Activated T-helper 1 cell treated with anti-CD3 and anti-CD28 coated beads, Interleukin-12 subunit alpha, Interleukin-12 subunit beta, Interleukin-2, Interleukin-4 antibody, amounts not matched to agents 30 ng/mL and 10 ng/mL and 1 ng/mL, durations not matched to agents 14 hours and 24 hours and 36 hours (primary cell): Measurements from ENCODE around the gene AMFR. TPM values are rescaled to one million over a fixed set of nuclear protein-coding genes. Genes with fewer than 3 reads are reported as not detected.

Experiments used
- DNase-seq: peaks from one replicate; pipeline ENCODE4 v3.0.0; 2021; ENCODE audit warnings: low spot score
- H3K27ac Mint-ChIP-seq: one replicate; pipeline ENCODE4 v1.8.0; 2021; ENCODE audit warnings: mild to moderate bottlenecking, mixed read lengths
- H3K27me3 Mint-ChIP-seq: one replicate; pipeline ENCODE4 v1.8.0; 2022; ENCODE audit warnings: mild to moderate bottlenecking, moderate library complexity, mixed read lengths; ENCODE audit not compliant: insufficient read depth
- H3K36me3 Mint-ChIP-seq: one replicate; pipeline ENCODE4 v1.8.0; 2021; ENCODE audit warnings: low read depth, mixed read lengths
- H3K4me1 Mint-ChIP-seq: one replicate; pipeline ENCODE4 v1.8.0; 2021; ENCODE audit warnings: low read depth, mixed read lengths
- H3K4me3 Mint-ChIP-seq: one replicate; pipeline ENCODE4 v1.8.0; 2021; ENCODE audit warnings: mild to moderate bottlenecking, moderate library complexity, mixed read lengths
- H3K9me3 Mint-ChIP-seq: one replicate; pipeline ENCODE4 v1.8.0; 2021; ENCODE audit warnings: mixed read lengths
- intact Hi-C: fragments of 100-400 bp; cut with micrococcal nuclease; formaldehyde crosslinking; loops from one replicate; pipeline ENCODE4 v1.15.1; 2024
- total RNA-seq: library from RNA; stranded (reverse); gene quantifications from 2 replicates; pipeline ENCODE4 v1.2.3, GENCODE V29; 2022

Gene AMFR
- total RNA-seq, 1 donor from 2014 or later: 57.2 TPM

GRCh38 chr16:56334761-56335160 lies 90.6 kb downstream of the AMFR start:
- no peak overlapping the region for H3K27ac Mint-ChIP-seq
- no peaks in the 10 kb centered on the region for H3K4me1 Mint-ChIP-seq
- H3K9me3 Mint-ChIP-seq: no peaks in the 10 kb centered on the region
- intact Hi-C loops: no loop called here
- DNase-seq: no peak
- H3K4me3 Mint-ChIP-seq: no peak overlapping the region
- no peaks in the 10 kb centered on the region for H3K36me3 Mint-ChIP-seq
- H3K27me3 Mint-ChIP-seq: no peaks in the 10 kb centered on the region

DNA sequence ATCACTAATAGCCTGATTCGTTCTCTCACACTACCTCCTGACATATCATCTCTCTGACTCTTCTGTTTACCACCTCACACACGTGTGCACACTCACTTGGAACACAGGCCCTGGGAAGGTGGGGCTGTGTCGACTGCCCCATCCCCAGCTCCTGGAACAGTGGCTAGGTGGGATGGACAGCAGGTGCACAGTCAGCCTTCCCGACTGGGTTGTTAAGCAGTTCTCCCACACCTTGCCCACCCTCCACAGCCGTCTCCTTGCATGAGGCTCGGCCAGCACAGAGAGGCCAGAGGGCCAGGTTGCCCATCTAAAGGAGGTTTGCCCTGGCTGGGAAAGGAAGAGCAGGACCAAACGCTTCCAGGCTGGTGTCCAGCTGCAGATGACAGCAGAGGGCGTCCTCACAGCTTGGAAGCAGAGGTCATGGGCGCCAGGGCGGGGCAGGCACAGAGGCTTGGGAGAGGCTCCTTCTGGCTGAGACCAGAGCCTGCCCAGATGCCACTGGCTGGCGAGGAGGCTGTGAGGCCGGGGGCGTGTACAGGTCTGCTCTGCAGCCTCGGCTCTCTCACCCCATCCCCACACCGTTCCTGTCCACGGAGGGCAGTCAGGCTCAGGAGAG lies 92.8 kb downstream of the AMFR start:
- intact Hi-C loops: no loop called here
- H3K27me3 Mint-ChIP-seq: no peaks in the 10 kb centered on the region
- no peaks in the 10 kb centered on the region for H3K4me1 Mint-ChIP-seq

DNA sequence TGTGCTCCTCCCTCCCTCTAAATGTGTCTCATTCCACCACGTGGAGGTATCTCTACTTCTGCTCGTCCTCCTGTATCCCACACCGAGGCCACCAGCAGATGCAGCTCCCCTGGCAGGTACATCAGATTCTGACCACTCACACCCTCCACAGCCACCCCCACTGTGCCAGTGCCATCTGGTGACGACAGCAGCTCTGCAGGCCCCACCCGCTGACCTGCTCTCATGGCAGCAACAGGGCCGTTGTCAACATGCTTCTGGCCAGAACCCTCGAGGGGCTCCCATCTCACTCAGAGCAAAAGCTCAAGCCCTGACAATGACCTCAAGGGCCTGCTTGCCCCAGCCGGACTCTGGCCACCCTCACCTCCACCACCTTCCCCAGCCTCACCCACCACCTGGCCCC lies 93.4 kb downstream of the AMFR start:
- Mint-ChIP-seq H3K4me1 (no peaks in the 10 kb centered on the region), H3K9me3 (no peaks in the 10 kb centered on the region), H3K36me3 (no peaks in the 10 kb centered on the region), H3K4me3 (no peak overlapping the region), H3K27ac (no peak overlapping the region), H3K27me3 (no peaks in the 10 kb centered on the region)
- intact Hi-C loops: no loop called here
- no peak for DNase-seq

More for the DNA sequence above, 92.8 kb downstream of the AMFR start:
- no peak for DNase-seq
- no peaks in the 10 kb centered on the region for H3K36me3 Mint-ChIP-seq
- no peak overlapping the region for H3K4me3 Mint-ChIP-seq
- H3K27ac Mint-ChIP-seq: no peak overlapping the region
- no peaks in the 10 kb centered on the region for H3K9me3 Mint-ChIP-seq

DNA sequence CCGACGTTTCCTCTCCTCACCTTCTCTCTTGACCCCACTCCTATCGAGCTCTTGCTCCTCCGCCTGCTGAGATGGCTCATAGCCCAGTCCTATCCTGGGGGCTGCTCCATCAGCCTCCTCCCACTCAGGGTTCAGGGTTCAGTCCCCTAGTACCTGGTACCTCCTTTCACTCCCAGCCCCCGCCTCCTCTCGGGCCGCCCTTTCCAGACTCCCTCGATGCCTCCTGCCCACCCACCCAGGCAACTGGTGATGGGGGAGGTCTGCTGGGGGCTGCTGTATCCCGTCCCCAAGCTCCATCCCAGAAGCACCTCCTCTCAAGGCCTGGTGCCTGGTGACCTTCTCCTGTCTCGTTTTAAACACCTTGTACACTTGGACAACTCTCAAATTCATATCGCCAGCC lies 93.9 kb downstream of the AMFR start:
- Mint-ChIP-seq H3K4me1 (no peaks in the 10 kb centered on the region), H3K27ac (no peak overlapping the region), H3K4me3 (no peak overlapping the region), H3K9me3 (no peaks in the 10 kb centered on the region), H3K27me3 (no peaks in the 10 kb centered on the region), H3K36me3 (no peaks in the 10 kb centered on the region)
- intact Hi-C loops: no loop called here
- DNase-seq: no peak

DNA sequence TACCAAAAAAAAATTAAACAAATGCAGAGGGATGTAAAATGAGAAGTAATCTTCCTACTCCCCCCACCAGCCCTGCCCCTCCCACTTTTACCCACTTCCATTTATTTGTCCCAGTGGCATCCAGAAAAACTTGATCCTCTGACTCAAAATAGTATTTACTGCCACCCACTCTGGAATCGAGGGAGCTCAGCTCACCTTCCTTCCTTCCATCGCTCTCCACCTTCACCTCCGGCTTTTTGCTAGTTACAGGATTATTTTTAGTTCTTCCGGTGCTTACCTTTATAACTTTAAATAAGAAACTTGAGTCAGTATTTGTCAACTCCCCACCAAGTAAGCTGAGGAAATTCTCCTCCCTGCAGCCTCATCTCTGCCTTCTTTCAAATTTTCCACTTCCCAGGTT lies 94.9 kb downstream of the AMFR start:
- H3K4me1 Mint-ChIP-seq: no peaks in the 10 kb centered on the region
- no peaks in the 10 kb centered on the region for H3K27me3 Mint-ChIP-seq
- H3K36me3 Mint-ChIP-seq: no peaks in the 10 kb centered on the region
- no peak overlapping the region for H3K4me3 Mint-ChIP-seq
- no peak for DNase-seq
- intact Hi-C loops: no loop called here
- no peak overlapping the region for H3K27ac Mint-ChIP-seq
- H3K9me3 Mint-ChIP-seq: no peaks in the 10 kb centered on the region

DNA sequence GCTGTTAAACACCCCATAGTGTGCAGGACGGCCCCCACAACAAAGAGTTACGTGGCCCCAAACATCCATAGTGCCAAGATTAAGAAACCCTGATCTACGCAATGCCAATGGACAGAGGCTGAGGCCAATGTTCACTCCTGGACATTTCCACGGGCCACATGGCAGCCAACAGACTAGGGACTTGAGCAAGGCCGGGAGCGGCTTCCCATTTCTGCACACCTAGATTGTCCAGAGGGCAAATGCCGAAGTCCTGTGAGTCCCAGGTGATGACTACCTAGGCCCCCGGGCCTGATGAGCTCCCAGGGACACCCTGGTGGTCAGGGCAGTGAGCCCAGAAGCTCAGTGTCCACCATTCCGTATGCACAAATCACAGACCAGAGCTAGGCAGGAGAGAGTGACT lies 95.5 kb downstream of the AMFR start:
- intact Hi-C loops: no loop called here
- H3K4me3 Mint-ChIP-seq: no peak overlapping the region
- no peak for DNase-seq
- no peaks in the 10 kb centered on the region for H3K4me1 Mint-ChIP-seq
- H3K27ac Mint-ChIP-seq: no peak overlapping the region
- H3K36me3 Mint-ChIP-seq: no peaks in the 10 kb centered on the region
- no peaks in the 10 kb centered on the region for H3K9me3 Mint-ChIP-seq
- H3K27me3 Mint-ChIP-seq: no peaks in the 10 kb centered on the region

- H3K27ac Mint-ChIP-seq: no peak overlapping the region
Observed at GRCh38 chr16:56328276-56329022, 96.9 kb downstream of the AMFR start.

DNA sequence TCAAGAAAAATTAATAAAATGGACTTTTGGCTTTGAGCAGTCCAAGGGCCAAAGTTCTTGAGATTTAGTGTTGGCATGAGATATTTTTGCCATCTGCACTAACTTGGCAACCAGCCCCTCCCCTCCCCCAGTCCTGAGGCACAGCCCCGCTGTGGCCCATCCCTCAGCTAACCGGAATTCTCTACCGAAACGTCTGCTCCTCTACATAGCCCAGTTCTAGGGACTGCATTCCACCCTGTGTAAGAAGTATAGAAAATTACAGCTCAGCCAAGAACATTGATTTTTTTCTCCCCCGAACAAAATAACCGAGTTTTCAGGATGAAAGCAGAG lies 97.5 kb downstream of the AMFR start:
- Mint-ChIP-seq H3K4me3 (no peak overlapping the region), H3K36me3 (no peaks in the 10 kb centered on the region), H3K9me3 (no peaks in the 10 kb centered on the region), H3K27me3 (no peaks in the 10 kb centered on the region), H3K27ac (no peak overlapping the region), H3K4me1 (no peaks in the 10 kb centered on the region)
- DNase-seq: no peak
- intact Hi-C loops: no loop called here

More at GRCh38 chr16:56328276-56329022, 96.9 kb downstream of the AMFR start:
- no peaks in the 10 kb centered on the region for H3K9me3 Mint-ChIP-seq
- H3K36me3 Mint-ChIP-seq: no peaks in the 10 kb centered on the region
- H3K27me3 Mint-ChIP-seq: no peaks in the 10 kb centered on the region
- no peak for DNase-seq
- no peaks in the 10 kb centered on the region for H3K4me1 Mint-ChIP-seq
- no peak overlapping the region for H3K4me3 Mint-ChIP-seq
- intact Hi-C loops: no loop called here

- intact Hi-C loops: no loop called here
- no peak for DNase-seq
- Mint-ChIP-seq H3K4me3 (no peak overlapping the region), H3K36me3 (no peaks in the 10 kb centered on the region), H3K4me1 (no peaks in the 10 kb centered on the region), H3K9me3 (no peaks in the 10 kb centered on the region), H3K27ac (no peak overlapping the region), H3K27me3 (no peaks in the 10 kb centered on the region)
Observed at GRCh38 chr16:56327071-56327928, 98.0 kb downstream of the AMFR start.

- Mint-ChIP-seq H3K4me3 (no peak overlapping the region), H3K27ac (no peak overlapping the region)
Observed at GRCh38 chr16:56325956-56326355, 99.4 kb downstream of the AMFR start.

GRCh38 chr16:56324406-56324805 lies 100.9 kb downstream of the AMFR start:
- intact Hi-C loops: no loop called here
- Mint-ChIP-seq H3K4me1 (no peaks in the 10 kb centered on the region), H3K9me3 (no peaks in the 10 kb centered on the region), H3K4me3 (no peak overlapping the region), H3K36me3 (no peaks in the 10 kb centered on the region), H3K27ac (no peak overlapping the region), H3K27me3 (peaks cover 5% of the 10 kb centered on the region)
- DNase-seq: no peak

More at GRCh38 chr16:56325956-56326355, 99.4 kb downstream of the AMFR start:
- H3K9me3 Mint-ChIP-seq: no peaks in the 10 kb centered on the region
- H3K4me1 Mint-ChIP-seq: no peaks in the 10 kb centered on the region
- no peak for DNase-seq
- H3K36me3 Mint-ChIP-seq: no peaks in the 10 kb centered on the region
- intact Hi-C loops: no loop called here
- no peaks in the 10 kb centered on the region for H3K27me3 Mint-ChIP-seq

DNA sequence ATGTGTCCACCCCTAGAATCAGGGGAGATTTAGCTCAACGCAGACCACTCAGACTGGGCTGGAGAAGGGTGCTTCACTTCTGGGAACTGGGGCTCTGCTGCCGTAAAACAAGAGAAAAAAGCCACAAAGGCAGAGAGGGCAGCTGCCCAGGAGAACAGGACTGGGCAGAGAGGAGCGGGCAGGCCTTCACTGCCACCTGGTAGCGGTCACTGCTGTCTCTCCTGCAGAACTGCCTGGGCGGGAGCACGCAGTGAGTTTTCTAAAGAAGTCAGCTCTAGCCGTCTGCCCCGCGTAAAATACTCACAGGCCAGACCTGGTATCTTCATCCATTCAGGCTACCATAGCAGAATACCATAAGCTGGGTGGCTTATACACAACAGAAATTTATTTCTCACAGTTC lies 103.8 kb downstream of the AMFR start:
- Mint-ChIP-seq H3K4me3 (no peak overlapping the region), H3K36me3 (no peaks in the 10 kb centered on the region), H3K4me1 (no peaks in the 10 kb centered on the region), H3K27me3 (peaks cover 11% of the 10 kb centered on the region), H3K9me3 (no peaks in the 10 kb centered on the region), H3K27ac (no peak overlapping the region)
- DNase-seq: no peak
- intact Hi-C loops: no loop called here
